A549 (cell line): ENCODE results near the gene NAA20. TPM values are rescaled to one million over a fixed set of nuclear protein-coding genes. Genes with fewer than 3 reads are reported as not detected.
A peak's percentile ranks its signal among the peaks of the same experiment; 100 is the strongest.

Source experiments
- BCL3 ChIP-seq: fragments of >200 bp; sonication (Bioruptor Twin); formaldehyde crosslinking; IDR thresholded peaks from 3 replicates; pipeline ENCODE4 v1.6.1; 2016
- CEBPB ChIP-seq, 2 experiments: fragments of >200 bp in 1 of 2; sonication (Bioruptor Twin) in 1 of 2; formaldehyde crosslinking in 1 of 2; IDR thresholded peaks; 2 replicates each; pipeline ENCODE4 v1.6.1; 2012 to 2016
- CHD2 ChIP-seq: fragments of 150-350 bp; IDR thresholded peaks from 2 replicates; pipeline ENCODE4 v1.6.1; 2014; ENCODE audit warnings: low read length; ENCODE audit not compliant: partially characterized antibody
- CHD4 ChIP-seq: fragments of 200-600 bp; sonication (generic); IDR thresholded peaks from 2 replicates; pipeline ENCODE4 v1.6.1; 2016; ENCODE audit warnings: antibody characterized with exemption, mild to moderate bottlenecking, borderline replicate concordance
- CTCF ChIP-seq: fragments of >200 bp; sonication (Bioruptor Twin); formaldehyde crosslinking; IDR thresholded peaks from 3 replicates; pipeline ENCODE4 v1.5.1; 2016
- E2F6 ChIP-seq: IDR thresholded peaks from 2 replicates; pipeline ENCODE4 v1.6.1; 2012; ENCODE audit warnings: low read depth, borderline replicate concordance
- EHF ChIP-seq: fragments of 250-450 bp; sonication (Bioruptor Pico); IDR thresholded peaks from 2 replicates; pipeline ENCODE4 v1.5.0; 2020; ENCODE audit warnings: mild to moderate bottlenecking
- EHMT2 ChIP-seq: fragments of 200-600 bp; sonication (generic); IDR thresholded peaks from 2 replicates; pipeline ENCODE4 v1.6.1; 2016; ENCODE audit warnings: antibody characterized with exemption, low read depth, mild to moderate bottlenecking, moderate library complexity
- ELK1 ChIP-seq: fragments of 150-350 bp; IDR thresholded peaks from 2 replicates; pipeline ENCODE4 v1.6.1; 2014; ENCODE audit warnings: low read depth, mild to moderate bottlenecking, low read length
- EP300 ChIP-seq, 2 experiments: fragments of >200 bp; sonication (Bioruptor Twin); formaldehyde crosslinking; IDR thresholded peaks; 2 replicates in 1 of 2; 3 replicates in 1 of 2; pipeline ENCODE4 v1.6.1; 2016 to 2017
- ESRRA ChIP-seq: fragments of 150-350 bp; IDR thresholded peaks from 2 replicates; pipeline ENCODE4 v1.6.1; 2014; ENCODE audit warnings: mild to moderate bottlenecking, low read length, borderline replicate concordance
- FOSL2 ChIP-seq, 2 experiments: fragments of 450-650 bp in 1 of 2; fragments of >200 bp in 1 of 2; sonication (Bioruptor Twin) in 1 of 2; formaldehyde crosslinking; IDR thresholded peaks; 2 replicates each; pipeline versions ENCODE4 v1.5.0 to v1.6.1; 2016 to 2020; ENCODE audit warnings: mild to moderate bottlenecking in 1 of 2, moderate library complexity in 1 of 2
- FOXS1 ChIP-seq: fragments of 250-450 bp; sonication (Bioruptor Pico); IDR thresholded peaks from 2 replicates; pipeline ENCODE4 v1.5.0; 2020; ENCODE audit warnings: mild to moderate bottlenecking, moderate library complexity
- HEYL ChIP-seq: fragments of 250-450 bp; sonication (Bioruptor Pico); IDR thresholded peaks from 2 replicates; pipeline ENCODE4 v1.8.0; 2021; ENCODE audit warnings: mild to moderate bottlenecking, moderate library complexity
- HMGXB4 ChIP-seq: fragments of 250-450 bp; sonication (Bioruptor Pico); IDR thresholded peaks from 2 replicates; pipeline ENCODE4 v1.5.0; 2021; ENCODE audit warnings: mild to moderate bottlenecking, moderate library complexity, borderline replicate concordance
- HOXB13 ChIP-seq: fragments of 250-450 bp; sonication (Bioruptor Pico); IDR thresholded peaks from 2 replicates; pipeline ENCODE4 v1.5.0; 2020; ENCODE audit warnings: low read depth, mild to moderate bottlenecking, moderate library complexity
- HOXB5 ChIP-seq: fragments of 250-450 bp; sonication (Bioruptor Pico); IDR thresholded peaks from 2 replicates; pipeline ENCODE4 v1.5.0; 2020; ENCODE audit warnings: mild to moderate bottlenecking, moderate library complexity
- JUNB ChIP-seq: fragments of >200 bp; sonication (Bioruptor Twin); formaldehyde crosslinking; IDR thresholded peaks from 2 replicates; pipeline ENCODE4 v1.6.1; 2016
- KDM5A ChIP-seq: fragments of 200-600 bp; sonication (generic); IDR thresholded peaks from 2 replicates; pipeline ENCODE4 v1.6.1; 2016; ENCODE audit warnings: antibody characterized with exemption, mild to moderate bottlenecking
- NPAS2 ChIP-seq: fragments of 250-450 bp; sonication (Bioruptor Pico); IDR thresholded peaks from 2 replicates; pipeline ENCODE4 v1.8.0; 2022; ENCODE audit warnings: mild to moderate bottlenecking, moderate library complexity, borderline replicate concordance
- NR3C1 ChIP-seq: fragments of >200 bp; sonication (Bioruptor Twin); formaldehyde crosslinking; IDR thresholded peaks from 3 replicates; pipeline ENCODE4 v1.6.1; 2017
- PBX3 ChIP-seq: IDR thresholded peaks from 2 replicates; pipeline ENCODE4 v1.6.1; 2012
- PHF8 ChIP-seq: fragments of 200-600 bp; sonication (generic); IDR thresholded peaks from 2 replicates; pipeline ENCODE4 v1.6.1; 2016; ENCODE audit warnings: low read depth, mild to moderate bottlenecking, antibody characterized with exemption, moderate library complexity, borderline replicate concordance
- POLR2A ChIP-seq: IDR thresholded peaks from 2 replicates; pipeline ENCODE4 v1.6.1; 2012; ENCODE audit warnings: mild to moderate bottlenecking, low read length
- POLR2AphosphoS2 ChIP-seq: conservative IDR thresholded peaks from 2 replicates; pipeline ENCODE4 v1.6.1; 2012; ENCODE audit warnings: low read length, improper control_type of control experiment, inconsistent platforms
- RAD21 ChIP-seq, 2 experiments: fragments of >200 bp in 1 of 2; sonication (Bioruptor Twin) in 1 of 2; formaldehyde crosslinking in 1 of 2; IDR thresholded peaks in 1 of 2; conservative IDR thresholded peaks in 1 of 2; 2 replicates in 1 of 2; 3 replicates in 1 of 2; pipeline ENCODE4 v1.6.1; 2012 to 2018; ENCODE audit warnings: inconsistent platforms in 1 of 2
- RARB ChIP-seq: fragments of 250-450 bp; sonication (Bioruptor Pico); IDR thresholded peaks from 2 replicates; pipeline ENCODE4 v1.8.0; 2021; ENCODE audit warnings: mild to moderate bottlenecking, moderate library complexity
- RCOR1 ChIP-seq: fragments of 150-350 bp; IDR thresholded peaks from 2 replicates; pipeline ENCODE4 v1.6.1; 2014; ENCODE audit warnings: antibody characterized with exemption, low read length, low read depth
- RFX5 ChIP-seq: fragments of 450-650 bp; IDR thresholded peaks from 2 replicates; pipeline ENCODE4 v1.7.1; 2014; ENCODE audit warnings: antibody characterized with exemption, mild to moderate bottlenecking, moderate library complexity
- TFCP2L1 ChIP-seq: fragments of 250-450 bp; sonication (Bioruptor Pico); IDR thresholded peaks from 2 replicates; pipeline ENCODE4 v1.5.0; 2021; ENCODE audit warnings: mild to moderate bottlenecking
- USF2 ChIP-seq: fragments of 450-650 bp; IDR thresholded peaks from 2 replicates; pipeline ENCODE4 v1.6.1; 2014; ENCODE audit warnings: antibody characterized with exemption
- ZC3H11A ChIP-seq: fragments of 450-650 bp; IDR thresholded peaks from 2 replicates; pipeline ENCODE4 v1.6.1; 2014; ENCODE audit warnings: antibody characterized with exemption, mild to moderate bottlenecking
- ZNF302 ChIP-seq: fragments of 250-450 bp; sonication (Bioruptor Pico); IDR thresholded peaks from 2 replicates; pipeline ENCODE4 v1.9.0; 2021; ENCODE audit warnings: inconsistent platforms, mild to moderate bottlenecking, moderate library complexity
- ZSCAN20 ChIP-seq: fragments of 250-450 bp; sonication (Bioruptor Pico); IDR thresholded peaks from 2 replicates; pipeline ENCODE4 v1.8.0; 2022; ENCODE audit warnings: mild to moderate bottlenecking, moderate library complexity
- polyA plus RNA-seq, 4 experiments: library from polyadenylated mRNA; depleted of rRNA in 3 of 4; stranded (reverse); fragments of >200 nt; fragmentation: RNase III in 1 of 4; extraction: RNeasy Plus Mini Kit Qiagen cat#74134 plus additional on column Dnase treatment in 1 of 4; gene quantifications; 2 replicates in 3 of 4; 3 replicates in 1 of 4; pipeline ENCODE4 v1.2.3, GENCODE V29; 2011 to 2017

The NAA20 gene
- polyA plus RNA-seq, 2 of the 4 experiments (the other 2 are of a cell fraction), result 175 to 219 TPM

- TF ChIP-seq HEYL (CRISPR knock-in tag), result no peak
- TF ChIP-seq FOSL2 (IDR thresholded peaks at IDR 0.05), result peak; percentile 71
- TF ChIP-seq FOSL2 (CRISPR knock-in tag; IDR thresholded peaks at IDR 0.05), result peak; percentile 87
- no peak for TF ChIP-seq PHF8
- TF ChIP-seq CHD2, result no peak
- TF ChIP-seq NPAS2 (CRISPR knock-in tag), result no peak
- no peak for TF ChIP-seq CEBPB (IDR thresholded peaks at IDR 0.05)
- no peak for TF ChIP-seq CHD4
- no peak for TF ChIP-seq EHF (CRISPR knock-in tag)
- TF ChIP-seq POLR2A, result no peak
- no peak for TF ChIP-seq EHMT2
- TF ChIP-seq EP300 (IDR thresholded peaks at IDR 0.05), result peak; percentile 46 to 68; a peak in 2 of 5 replicates
- no peak for TF ChIP-seq PBX3
- no peak for TF ChIP-seq ZSCAN20 (CRISPR knock-in tag)
- TF ChIP-seq HOXB13, result no peak
- TF ChIP-seq BCL3, result no peak; the same call in 2 of the 3 replicates
- no peak for TF ChIP-seq NR3C1
- no peak for TF ChIP-seq RCOR1
- TF ChIP-seq CTCF, result no peak
- TF ChIP-seq TFCP2L1 (CRISPR knock-in tag), result no peak
- TF ChIP-seq KDM5A, result no peak
- TF ChIP-seq ELK1, result no peak
- no peak for TF ChIP-seq FOXS1 (CRISPR knock-in tag)
- TF ChIP-seq E2F6, result peak; percentile 58; the same call in 1 of the 2 replicates
- no peak for TF ChIP-seq ZNF302
- peak; percentile 86 for TF ChIP-seq JUNB
- peak in 1 of 2 experiments; percentile 16; a peak in 3 of 5 replicates for TF ChIP-seq RAD21 (conservative IDR thresholded peaks at IDR 0.05 in 1 of 2, IDR thresholded peaks at IDR 0.05 in 1 of 2)
- TF ChIP-seq RARB, result no peak
- no peak for TF ChIP-seq ESRRA
- TF ChIP-seq POLR2AphosphoS2, result no peak
- no peak for TF ChIP-seq HMGXB4
- TF ChIP-seq ZC3H11A, result no peak
- no peak for TF ChIP-seq HOXB5 (CRISPR knock-in tag)
- peak; percentile 93 for TF ChIP-seq USF2
- no peak for TF ChIP-seq RFX5
Observed at GRCh38 chr20:19992996-19993908, 23.9 kb upstream of the NAA20 start (continued).
